Measurements from ENCODE around the gene SYMPK.
"Not testable (repeated sequence)": the region's sequence is repeated elsewhere in the genome, so short reads cannot be mapped to it uniquely, and the experiment has no call there.

The SYMPK gene

DNA sequence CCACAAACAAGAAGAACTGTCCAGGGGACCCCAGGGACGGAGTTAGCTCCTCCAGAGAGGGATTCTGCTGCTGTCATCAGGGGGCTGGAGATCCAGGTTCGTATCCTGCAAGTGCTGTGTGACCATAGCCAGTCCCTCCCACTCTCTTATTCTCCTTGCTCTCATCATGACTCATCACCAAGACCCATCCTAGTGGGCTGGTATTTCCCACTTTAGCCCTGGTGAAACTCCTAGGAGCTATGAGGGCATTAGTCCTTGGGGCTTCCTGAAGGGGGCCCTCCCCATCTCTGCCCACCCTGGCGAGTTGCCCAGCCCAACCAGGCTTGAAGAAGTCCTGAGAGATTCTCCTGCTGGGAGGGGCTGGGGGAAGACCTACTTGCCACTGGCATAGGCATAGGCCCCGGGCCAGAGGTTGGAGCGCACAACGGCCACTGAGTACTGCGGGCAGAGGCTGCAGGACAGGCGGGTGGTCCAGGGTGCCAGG lies 62.8 kb downstream of the SYMPK start:
- DNase-seq, result no peak

GRCh38 chr19:45799541-45799940 lies 63.4 kb downstream of the SYMPK start:
- DNase-seq, result not testable (repeated sequence)

DNA sequence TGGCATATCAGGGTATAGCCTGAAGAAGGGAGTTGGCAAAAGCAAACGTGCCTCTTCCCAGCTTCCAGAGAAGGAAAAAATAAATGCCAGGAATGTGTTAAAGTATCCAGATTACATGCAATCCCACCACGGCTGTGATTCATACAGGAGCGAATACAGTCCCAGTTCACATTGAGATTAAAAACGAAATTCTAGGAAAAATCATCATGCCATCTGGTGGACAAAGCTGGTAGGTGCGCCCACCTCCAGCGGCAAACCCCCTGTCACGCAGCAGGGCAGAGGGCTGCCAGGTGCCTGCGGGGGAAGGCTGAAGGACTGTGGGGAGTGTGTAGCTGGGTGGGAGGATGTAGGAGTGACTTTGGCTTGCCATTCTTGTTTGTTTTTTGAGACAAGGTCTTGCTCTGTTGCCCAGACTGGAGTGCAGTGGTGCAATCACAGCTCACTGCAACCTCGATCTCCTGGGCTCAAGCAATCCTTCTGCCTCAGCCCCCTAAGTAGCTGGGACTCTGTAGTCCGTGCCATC lies 63.9 kb downstream of the SYMPK start:
- DNase-seq, result peak; percentile 54

DNA sequence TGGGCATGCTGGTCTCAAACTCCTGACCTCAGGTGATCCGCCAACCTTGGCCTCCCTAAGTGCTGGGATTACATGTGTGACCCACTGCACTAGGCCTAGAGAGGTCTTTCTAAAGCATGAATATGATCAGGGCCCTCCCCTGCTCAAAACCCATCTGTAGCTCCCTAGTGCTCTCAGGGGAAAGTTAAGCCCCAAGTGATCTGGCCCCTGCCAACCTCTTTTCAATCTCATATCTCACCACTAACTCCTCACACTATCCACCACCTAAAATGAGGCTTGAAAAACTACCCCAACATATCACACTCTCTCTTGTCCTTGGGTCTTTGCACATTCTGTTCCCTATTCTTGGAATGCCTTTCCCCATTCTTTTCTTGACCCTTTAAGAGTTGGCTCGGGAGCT lies 68.3 kb downstream of the SYMPK start:
- DNase-seq, result no peak

- no peak for DNase-seq
Measured at GRCh38 chr19:45793876-45794275, 69.1 kb downstream of the SYMPK start.

GRCh38 chr19:45793178-45793564 lies 69.8 kb downstream of the SYMPK start:
- DNase-seq, result no peak

- peak; percentile 98 for DNase-seq
Measured at GRCh38 chr19:45792470-45793177, 70.3 kb downstream of the SYMPK start, which contains the start of gene DMWD. Gene DMWD (minus strand): TSS chr19:45792845. CDS start chr19:45792756, 89 bp downstream.

DNA sequence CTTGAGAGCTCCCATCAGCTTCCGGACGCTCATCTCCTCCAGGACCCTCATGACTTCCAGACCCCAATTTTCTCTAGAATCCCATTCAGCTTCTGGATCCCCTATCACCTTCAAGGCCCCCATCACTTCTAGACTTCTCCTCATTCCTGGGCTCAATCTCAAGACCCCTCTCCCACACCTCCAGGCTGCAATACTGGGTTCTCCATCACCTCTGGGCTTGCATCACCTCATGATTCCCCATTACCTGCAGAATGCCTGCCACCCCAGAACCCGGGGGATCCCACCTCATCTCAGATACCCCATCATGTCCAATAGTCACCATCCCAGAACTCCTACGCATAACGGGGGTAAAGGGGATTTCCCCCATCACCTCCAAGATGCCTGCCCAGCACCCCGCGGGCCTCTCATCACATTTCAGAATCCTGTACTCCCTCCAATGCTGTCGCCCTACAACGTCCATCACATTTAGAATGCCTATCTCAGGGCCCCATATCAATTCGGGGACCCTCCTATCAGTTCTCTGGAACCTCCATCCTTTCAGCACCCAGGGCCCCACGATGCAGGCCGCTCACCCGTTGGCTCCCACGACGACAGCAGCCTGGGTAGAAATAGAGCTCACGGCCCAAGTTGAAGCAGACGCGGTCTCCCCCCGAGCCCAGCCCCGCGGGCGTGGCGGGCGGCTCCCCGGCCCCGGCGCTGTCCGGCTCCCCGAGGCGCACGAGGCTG lies 71.0 kb downstream of the SYMPK start:
- DNase-seq, result no peak

- no peak for DNase-seq
Measured at GRCh38 chr19:45790942-45791341, 72.0 kb downstream of the SYMPK start.

DNA sequence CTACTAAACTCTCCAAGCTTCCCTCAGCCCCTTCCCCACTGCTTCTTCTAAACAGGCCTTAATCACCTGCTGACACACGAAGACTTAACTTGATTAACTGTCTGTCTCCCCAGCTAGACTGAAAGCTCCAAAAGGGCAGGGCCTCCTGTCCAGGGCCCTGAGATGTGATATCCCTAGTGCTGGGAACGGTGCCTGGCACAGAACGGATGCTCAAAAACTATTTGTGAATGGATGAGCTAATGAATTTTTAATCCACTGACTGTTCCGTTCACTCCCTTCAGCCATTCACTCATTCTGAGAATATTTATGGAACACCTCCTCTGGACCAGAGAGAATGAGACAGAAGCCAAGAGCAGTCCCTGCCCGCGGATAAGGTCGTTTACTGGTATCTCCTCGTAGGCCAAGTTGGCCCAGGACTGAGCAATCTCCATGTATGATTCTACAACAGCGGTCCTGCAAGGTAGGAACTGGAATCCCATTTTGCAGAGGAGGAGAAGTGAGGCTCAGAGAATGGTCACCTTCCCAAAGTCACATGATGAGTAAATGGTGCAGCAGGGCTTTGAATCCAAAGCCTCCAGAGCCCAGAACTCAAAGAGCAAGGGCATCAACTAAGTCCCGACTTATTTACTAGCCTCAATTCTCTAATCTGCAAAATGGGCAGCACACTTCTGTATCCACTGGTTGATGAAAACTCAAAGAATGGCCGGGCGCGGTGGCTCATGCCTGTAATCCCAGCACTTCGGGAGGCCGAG lies 73.7 kb downstream of the SYMPK start:
- DNase-seq, result no peak

GRCh38 chr19:45786533-45786894 lies 76.4 kb downstream of the SYMPK start:
- DNase-seq, result no peak

- no peak for DNase-seq
Measured at GRCh38 chr19:45785781-45786532, 77.0 kb downstream of the SYMPK start.

- DNase-seq, result no peak
Measured at GRCh38 chr19:45785097-45785496, 77.8 kb downstream of the SYMPK start.

DNA sequence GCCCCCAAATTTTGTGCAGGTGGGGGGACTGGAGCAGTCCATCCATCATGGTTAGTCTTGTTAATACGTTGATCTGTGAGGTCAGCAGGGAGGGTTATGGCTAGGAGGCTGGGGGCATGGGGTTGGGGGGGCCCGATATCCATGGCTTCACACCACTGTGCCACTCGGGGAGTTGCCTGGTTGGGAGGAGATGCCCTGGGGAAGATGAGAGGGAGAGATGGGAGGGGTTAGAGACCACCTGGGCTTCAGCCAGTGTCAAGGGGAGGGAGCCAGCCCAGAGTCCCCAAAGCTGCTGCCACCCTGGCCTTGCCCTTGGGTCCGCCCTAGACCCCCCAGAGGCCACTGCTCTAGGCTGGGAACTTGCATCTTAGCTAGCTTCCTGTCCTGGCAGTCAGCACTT lies 78.9 kb downstream of the SYMPK start:
- no peak for DNase-seq

DNA sequence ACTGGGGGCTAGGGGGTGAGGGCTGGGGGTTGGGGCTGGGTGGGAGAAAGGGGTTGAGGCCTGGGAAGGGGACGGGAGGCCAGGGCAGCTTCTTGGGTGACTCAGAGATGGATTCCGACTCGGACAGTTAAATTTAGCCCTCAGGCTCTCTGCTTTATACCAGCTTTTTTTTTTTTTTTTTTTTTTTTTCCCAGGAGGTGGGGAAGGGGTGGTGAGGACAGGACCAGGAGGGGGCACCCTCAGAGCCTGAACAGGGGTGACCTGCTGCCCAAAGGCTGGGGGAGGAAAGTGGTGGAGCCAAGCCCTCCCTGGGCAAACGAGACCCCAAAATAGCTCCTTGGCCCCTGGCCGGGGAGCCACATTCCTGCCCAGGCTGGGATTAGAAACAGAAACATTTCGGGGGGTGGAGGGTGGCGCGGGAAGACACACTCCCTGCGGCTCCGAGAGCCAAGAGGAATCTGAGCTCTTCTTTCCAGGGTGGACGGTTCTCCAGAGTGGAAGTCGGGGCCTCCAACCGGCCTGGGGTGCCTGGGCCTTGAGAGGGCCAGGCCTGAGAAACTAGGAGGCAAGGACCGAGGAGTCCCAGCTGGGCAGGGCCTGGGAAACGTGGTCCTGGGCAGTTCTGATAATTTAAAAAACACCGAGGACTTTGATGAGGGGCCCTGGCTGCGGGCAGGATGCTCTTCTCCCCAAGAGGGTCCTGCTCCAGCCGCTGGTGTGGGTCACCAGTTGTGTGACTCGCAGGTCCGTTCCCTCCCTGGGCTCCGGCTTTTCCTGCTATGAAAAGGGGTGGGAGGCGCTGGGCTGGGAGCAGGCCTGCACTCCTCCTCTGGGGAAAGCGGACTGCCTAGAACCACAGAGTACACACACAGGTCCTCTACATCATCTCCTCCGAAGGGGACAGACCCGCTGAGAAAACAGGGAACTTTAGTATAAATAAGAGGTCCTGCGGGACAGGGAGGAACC lies 79.8 kb downstream of the SYMPK start:
- no peak for DNase-seq

DNA sequence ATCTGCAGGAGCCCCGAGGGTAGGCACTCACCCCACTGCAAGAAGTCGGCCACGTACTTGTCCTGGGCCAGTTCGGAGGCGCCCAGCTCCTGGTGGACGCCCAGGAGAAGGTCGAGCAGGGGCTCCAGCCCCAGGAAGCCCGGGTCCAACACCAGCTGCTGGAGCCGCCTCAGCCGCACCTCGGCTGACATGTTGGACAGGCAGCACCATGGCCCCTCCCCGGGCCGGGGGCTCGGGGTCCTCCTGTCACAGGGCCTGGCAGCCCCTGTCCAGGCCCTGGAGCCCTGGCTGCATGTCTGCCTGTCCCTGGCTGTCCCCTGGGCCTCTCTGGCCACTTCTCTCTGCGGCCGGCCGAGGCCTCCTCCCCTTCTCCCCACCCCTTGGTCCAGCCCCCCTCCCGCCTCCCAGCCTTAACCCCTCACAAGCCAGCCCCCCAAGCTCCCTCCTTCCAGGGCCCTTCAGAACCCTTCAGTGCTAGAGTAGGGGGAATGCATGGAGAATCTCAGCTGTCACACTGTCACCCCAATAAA lies 80.7 kb downstream of the SYMPK start, which contains the start of gene DMPK:
TSS of gene DMPK (minus strand) at position 329 of the 530 bp plus-strand sequence. CDS start at position 191, 138 bp downstream.
- DNase-seq, result no peak

DNA sequence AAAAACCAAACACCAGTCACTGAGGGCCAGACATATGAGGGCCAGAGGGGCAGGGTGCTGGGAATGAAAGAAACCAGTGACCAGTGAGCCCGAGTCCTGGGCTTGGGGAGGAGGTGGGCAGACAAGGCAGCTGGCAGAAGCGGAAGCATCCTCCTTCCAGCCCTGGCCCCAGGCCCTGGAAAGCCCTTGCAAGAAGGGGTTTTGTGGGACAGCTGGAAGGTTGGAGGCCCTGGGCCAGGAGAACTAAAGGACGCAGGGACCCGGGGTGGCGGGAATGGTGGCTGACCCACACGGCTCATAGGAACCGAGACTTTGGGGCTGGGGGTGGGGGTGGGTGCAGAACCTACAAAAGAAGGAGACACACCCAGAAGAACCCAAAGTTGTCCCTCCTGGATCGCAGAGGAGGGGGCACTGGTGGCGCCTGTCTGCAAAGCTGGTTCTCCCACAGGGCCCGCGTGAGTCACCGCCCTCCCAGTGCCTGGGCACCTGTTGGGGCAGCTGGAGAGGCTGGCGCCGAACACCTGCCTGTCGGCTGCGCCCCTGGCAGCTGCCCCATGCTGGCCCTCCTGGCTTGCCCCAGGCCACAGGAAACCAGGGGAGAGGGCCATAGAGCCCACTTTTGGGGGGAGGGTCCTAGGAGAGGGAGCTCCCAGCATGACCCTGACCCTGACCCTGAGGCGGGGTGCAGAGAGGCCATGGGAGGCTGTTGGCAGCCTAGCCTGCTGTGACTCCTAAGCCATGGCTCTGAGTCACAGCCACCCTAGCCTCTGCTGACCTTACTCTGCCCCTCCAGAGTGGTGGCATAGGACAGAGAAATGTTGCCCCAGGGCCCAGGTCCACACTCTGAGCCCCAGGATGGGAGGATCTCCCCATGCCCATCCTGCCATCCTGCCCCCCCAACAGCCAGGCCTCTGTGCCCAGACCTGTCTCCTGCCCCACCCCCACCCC lies 81.5 kb downstream of the SYMPK start:
- DNase-seq, result no peak

DNA sequence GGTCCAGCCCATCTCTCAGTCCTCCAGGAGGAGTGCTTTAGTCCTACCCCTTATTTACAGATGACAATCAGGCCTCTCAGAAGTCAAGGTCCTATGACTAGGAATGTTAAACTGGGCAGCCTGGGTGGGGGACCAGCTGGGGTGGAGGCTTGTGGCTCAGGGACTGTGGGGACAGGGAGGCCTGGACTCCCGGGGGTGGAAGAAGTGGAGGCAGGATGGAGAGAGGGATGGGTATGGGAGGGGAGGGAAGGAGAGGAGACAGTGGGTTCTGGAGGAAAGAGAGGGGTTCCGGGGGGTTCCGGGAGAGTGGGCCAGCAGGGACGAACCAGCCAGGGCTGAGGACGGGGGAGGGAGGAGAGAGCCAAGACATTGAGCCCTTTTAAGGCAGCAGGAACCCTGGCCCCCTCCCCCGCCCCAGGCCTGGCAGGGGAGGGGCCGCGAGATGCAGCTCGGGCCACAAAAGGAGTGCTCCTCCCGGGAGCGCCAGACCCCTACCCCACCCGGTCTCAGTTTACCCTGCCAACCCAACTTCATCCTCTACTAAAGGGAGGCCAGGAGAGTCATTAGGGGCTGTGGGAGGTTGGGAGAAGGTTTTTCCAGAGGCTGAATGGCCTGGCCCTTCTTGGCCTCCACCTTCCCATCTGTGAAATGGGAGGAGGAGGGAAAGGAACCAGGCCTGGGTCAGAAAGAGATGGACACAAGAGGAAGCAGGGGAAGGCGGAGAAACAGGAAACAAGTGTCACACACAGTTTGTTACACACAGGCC lies 82.3 kb downstream of the SYMPK start:
- DNase-seq, result no peak

DNA sequence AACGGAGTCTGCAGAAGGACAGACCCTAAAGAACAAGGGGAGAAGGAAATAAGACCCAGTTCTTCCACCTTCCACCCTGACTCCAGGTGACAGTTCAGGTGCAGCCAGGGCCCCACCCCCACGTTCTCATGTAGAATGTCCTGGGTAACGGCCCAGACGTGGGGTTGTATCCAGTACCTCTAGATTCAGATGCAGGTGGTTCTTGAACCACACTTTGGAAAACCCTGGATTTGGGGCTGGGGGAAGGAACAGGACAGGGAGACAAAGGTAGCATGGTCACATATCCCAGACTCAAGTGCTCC lies 82.8 kb downstream of the SYMPK start:
- DNase-seq, result no peak

Data from effector CD8-positive, alpha-beta T cell (primary cell).